H1 (cell line): ENCODE data around the gene POLDIP2. TPM values are rescaled to one million over a fixed set of nuclear protein-coding genes. Genes with fewer than 3 reads are reported as not detected.

Experiments
- CHD7 ChIP-seq: fragments of 300-600 bp; sonication (generic); IDR thresholded peaks from 2 replicates; pipeline ENCODE4 v1.7.1; 2012; ENCODE audit warnings: low read length, moderate library complexity, mild to moderate bottlenecking, inconsistent platforms; ENCODE audit not compliant: insufficient replicate concordance
- EGR1 ChIP-seq: IDR thresholded peaks from 2 replicates; pipeline ENCODE4 v1.6.1; 2011; ENCODE audit warnings: low read depth, low read length, borderline replicate concordance
- EP300 ChIP-seq, 2 experiments: IDR thresholded peaks; 1 replicate in 1 of 2; 2 replicates in 1 of 2; pipeline ENCODE4 v1.6.1; 2011 to 2012; ENCODE audit warnings: low read depth in 2 of 2, low read length in 2 of 2, mild to moderate bottlenecking in 2 of 2, borderline replicate concordance in 1 of 2, inconsistent platforms in 1 of 2, moderate library complexity in 1 of 2
- GABPA ChIP-seq: IDR thresholded peaks from 2 replicates; pipeline ENCODE4 v1.6.1; 2011; ENCODE audit warnings: mild to moderate bottlenecking, low read length, moderate library complexity, borderline replicate concordance; ENCODE audit not compliant: insufficient read depth
- JUND ChIP-seq: IDR thresholded peaks from 2 replicates; pipeline ENCODE4 v1.6.1; 2011; ENCODE audit warnings: mild to moderate bottlenecking, improper control_type of control experiment, low read length
- KDM5A ChIP-seq: fragments of 200-600 bp; IDR thresholded peaks from 2 replicates; pipeline ENCODE4 v1.7.1; 2012; ENCODE audit warnings: mild to moderate bottlenecking, low read length, inconsistent platforms, mixed read lengths
- NANOG ChIP-seq: IDR thresholded peaks from 2 replicates; pipeline ENCODE4 v1.6.1; 2011; ENCODE audit warnings: low read length, low read depth, mild to moderate bottlenecking, inconsistent platforms; ENCODE audit not compliant: insufficient read depth, poor library complexity, severe bottlenecking
- TAF1 ChIP-seq: IDR thresholded peaks from 2 replicates; pipeline ENCODE4 v1.6.1; 2011; ENCODE audit warnings: mild to moderate bottlenecking, low read depth, low read length
- YY1 ChIP-seq: IDR thresholded peaks from 2 replicates; pipeline ENCODE4 v1.6.1; 2011; ENCODE audit warnings: low read depth, mild to moderate bottlenecking, low read length
- polyA plus RNA-seq, 7 experiments: library from polyadenylated mRNA; depleted of rRNA in 3 of 7; stranded (reverse) in 5 of 7; unstranded in 2 of 7; fragments of >200 nt in 5 of 7; fragments of 200-250 nt in 2 of 7; gene quantifications; 1 replicate in 5 of 7; 2 replicates in 1 of 7; 4 replicates in 1 of 7; pipeline versions ENCODE4 v1.2.1 to v1.2.3, GENCODE V29; 2011 to 2013; ENCODE audit warnings: missing spikeins in 2 of 7, mixed read lengths in 2 of 7
- total RNA-seq: library from RNA; stranded (reverse); fragmentation: NEBNext Ultra II Directional; extraction: Animal tissue kit (Norgen Biotek cat#: 25700); gene quantifications from 2 replicates; pipeline ENCODE4 v1.2.1, GENCODE V29; 2021
- TF ChIP-seq, protein P1 (sequence below): IDR thresholded peaks from 2 replicates; pipeline ENCODE4 v1.6.1; 2012; ENCODE audit warnings: inconsistent platforms
- TF ChIP-seq, protein P2 (sequence below): IDR thresholded peaks from 2 replicates; pipeline ENCODE4 v1.6.1; 2012; ENCODE audit warnings: inconsistent platforms

Gene POLDIP2
- total and polyA plus RNA-seq, 2 of the 8 experiments (the other 6 are each of a cell fraction or from before 2014, with no cell fraction given) = 74.0 to 76.1 TPM

- no peak for TF ChIP-seq CHD7
- TF ChIP-seq KDM5A = no peak
- TF ChIP-seq, protein P1, sequence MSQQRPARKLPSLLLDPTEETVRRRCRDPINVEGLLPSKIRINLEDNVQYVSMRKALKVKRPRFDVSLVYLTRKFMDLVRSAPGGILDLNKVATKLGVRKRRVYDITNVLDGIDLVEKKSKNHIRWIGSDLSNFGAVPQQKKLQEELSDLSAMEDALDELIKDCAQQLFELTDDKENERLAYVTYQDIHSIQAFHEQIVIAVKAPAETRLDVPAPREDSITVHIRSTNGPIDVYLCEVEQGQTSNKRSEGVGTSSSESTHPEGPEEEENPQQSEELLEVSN = no peak
- TF ChIP-seq EP300 (IDR thresholded peaks at IDR 0.05; ENCODE audit: borderline replicate concordance in 1 of 2, low read depth in 2 of 2, low read length in 2 of 2) = no peak
- TF ChIP-seq NANOG = no peak
- no peak for TF ChIP-seq YY1
- TF ChIP-seq JUND = no peak
- no peak for TF ChIP-seq TAF1
- TF ChIP-seq GABPA = no peak
- TF ChIP-seq, protein P2, sequence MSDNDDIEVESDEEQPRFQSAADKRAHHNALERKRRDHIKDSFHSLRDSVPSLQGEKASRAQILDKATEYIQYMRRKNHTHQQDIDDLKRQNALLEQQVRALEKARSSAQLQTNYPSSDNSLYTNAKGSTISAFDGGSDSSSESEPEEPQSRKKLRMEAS = no peak
- TF ChIP-seq EGR1 = no peak
These were observed 43.5 kb downstream of the POLDIP2 start (continued) for GRCh38 chr17:28313841-28314240.
